Measurements from ENCODE around the gene BAG3.

BAG3 gene

DNA sequence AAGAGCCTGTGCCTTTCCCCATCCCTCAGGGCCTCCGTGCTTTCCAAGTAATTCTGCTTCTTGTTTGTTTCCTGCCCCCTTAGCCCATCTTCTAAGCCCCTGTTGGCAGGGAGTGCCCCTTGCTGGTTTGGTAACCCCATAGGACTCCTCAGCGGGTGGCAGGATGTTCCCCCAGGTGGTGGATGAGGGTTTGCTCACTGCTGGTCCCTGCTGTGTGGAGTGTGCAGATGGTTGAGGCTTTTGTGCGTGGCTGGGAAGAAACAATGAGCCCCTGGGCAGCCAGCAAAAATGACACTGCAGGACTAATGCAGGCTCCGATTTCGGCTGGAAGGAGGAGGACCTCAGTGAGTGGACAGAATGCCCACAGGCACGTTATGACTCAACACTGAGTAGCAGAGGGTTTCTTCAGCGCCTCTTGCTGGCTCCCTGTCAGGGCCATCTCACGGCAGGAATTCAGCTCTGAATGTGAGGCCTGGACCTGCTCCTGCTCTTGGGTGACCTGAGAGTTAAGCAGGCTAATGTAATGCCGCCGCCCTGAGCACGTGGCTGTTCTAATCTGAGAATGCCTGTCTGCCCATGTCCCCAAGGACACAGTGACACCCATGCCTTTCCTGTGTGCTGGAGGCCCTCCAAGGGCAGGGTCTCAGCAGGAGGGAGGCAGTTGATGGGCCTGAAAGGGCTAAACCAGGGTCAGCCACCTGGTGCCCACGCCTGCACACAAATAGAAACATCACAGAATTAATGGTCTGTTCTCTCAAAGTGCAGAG is 16.6 kb downstream of the BAG3 start:
- no peak for TF ChIP-seq ZNF274 (IDR thresholded peaks at IDR 0.05; ENCODE audit: low read depth, low read length)
- H3K4me3 ChIP-seq (ENCODE audit: low read length) = no peak overlapping the region

DNA sequence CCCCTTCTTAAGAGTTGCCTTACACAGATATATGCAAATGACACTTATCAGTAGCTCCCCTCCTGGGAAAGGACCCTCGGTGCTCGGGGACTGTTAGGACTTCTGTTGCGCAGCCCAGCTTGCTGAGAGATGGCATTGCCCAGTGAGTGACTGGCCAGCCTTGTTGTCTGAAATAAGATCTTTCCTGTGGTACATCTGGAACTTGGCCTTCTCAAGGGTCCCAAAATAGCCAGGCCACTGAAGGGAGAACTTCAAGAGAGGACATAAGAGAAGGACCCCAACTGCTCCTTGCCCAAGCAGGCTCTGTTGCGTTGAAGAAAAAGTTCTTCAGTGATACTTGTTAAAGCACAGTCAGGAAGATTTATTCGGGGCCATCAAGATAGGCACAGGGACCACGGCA is 17.3 kb downstream of the BAG3 start:
- TF ChIP-seq ZNF274 (IDR thresholded peaks at IDR 0.05; ENCODE audit: low read depth, low read length) = no peak
- H3K4me3 ChIP-seq (ENCODE audit: low read length) = no peak overlapping the region

DNA sequence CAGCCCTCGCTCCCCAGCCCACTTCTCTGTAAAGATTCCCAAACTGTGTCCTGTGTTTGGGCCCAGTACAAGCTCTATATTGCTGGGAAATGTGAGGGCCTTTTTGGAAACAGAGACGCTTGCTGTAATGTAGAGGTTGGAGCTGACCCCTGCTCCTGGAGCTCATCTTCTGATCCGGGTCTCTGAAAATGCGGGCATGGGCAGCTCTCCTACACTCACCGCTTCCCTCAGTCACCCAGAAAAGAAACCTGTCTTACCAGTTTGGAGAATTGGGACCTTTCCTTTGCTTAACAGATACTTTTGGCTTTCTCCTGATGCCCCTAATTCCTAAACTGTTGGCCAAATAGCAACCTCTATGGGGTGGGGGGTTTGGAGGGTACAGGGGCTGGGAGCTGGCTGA is 18.2 kb downstream of the BAG3 start:
- H3K4me3 ChIP-seq (ENCODE audit: low read length) = no peak overlapping the region
- TF ChIP-seq ZNF274 (IDR thresholded peaks at IDR 0.05; ENCODE audit: low read depth, low read length) = no peak

DNA sequence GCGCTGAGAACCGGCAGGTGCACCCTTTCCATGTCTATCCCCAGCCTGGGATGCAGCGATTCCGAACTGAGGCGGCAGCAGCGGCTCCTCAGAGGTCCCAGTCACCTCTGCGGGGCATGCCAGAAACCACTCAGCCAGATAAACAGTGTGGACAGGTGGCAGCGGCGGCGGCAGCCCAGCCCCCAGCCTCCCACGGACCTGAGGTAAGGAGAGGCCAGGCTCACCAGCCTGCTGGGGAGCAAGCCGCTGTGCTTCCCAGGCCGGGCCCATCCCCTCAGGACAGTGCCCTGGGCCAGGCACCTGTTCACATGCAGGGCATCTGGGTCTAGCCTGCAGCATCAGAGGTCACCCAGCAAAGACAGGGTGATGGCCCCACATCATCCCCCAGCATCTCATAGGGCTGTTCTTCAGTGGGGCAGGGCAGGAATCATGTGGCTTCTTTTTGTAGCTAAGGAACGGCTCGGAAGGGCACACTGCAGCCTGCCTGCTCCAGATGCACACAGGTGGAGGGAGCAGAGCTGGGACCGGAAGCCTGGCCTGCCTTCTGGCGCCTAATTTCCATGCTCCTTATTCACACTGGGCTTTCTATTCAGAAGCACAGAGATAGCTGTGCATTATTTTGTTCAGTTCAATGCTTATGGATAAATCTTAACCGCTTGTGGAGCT is 18.9 kb downstream of the BAG3 start:
- H3K4me3 ChIP-seq (ENCODE audit: low read length) = no peak overlapping the region
- TF ChIP-seq ZNF274 (IDR thresholded peaks at IDR 0.05; ENCODE audit: low read depth, low read length) = no peak

DNA sequence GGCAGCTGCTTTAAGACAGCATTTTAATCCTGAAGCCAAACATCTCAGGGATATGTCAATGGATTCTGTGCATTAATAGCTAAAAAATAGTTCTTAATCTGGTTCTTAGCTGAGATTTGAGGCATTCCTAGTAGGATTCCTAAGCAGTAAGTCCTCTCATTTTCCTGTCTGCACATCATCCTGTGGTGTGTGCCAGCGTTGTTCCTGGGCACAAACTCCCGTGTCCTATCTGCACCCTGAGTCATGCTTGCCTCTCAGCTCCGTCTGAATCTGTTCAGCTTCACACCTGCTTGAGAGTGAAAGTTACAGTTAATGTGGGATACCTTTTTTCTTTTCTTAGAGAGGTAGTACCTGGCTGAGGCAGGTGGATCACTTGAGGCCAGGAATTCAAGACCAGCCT is 19.5 kb downstream of the BAG3 start:
- TF ChIP-seq ZNF274 (IDR thresholded peaks at IDR 0.05; ENCODE audit: low read depth, low read length) = no peak
- no peak overlapping the region for H3K4me3 ChIP-seq (ENCODE audit: low read length)

DNA sequence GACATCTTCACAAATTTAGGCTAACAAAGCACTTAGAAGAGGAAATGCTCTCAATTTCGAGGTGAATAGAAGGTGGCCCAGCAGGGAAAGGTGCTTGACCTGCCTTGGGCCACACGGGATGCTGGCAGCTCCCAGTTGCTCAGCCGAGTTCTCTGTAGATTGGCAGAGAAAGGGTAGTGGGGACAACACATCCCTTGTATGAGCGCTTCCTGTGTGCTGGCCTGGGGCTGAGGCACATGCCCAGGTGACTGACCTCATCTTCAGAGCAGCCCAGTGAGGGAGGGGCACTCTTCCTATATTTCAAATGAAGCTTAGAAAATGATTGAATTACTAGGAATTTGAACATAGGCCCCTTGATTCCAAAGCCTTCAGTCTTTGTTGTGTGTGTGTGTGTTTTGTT is 20.2 kb downstream of the BAG3 start:
- TF ChIP-seq ZNF274 (IDR thresholded peaks at IDR 0.05; ENCODE audit: low read depth, low read length) = no peak
- H3K4me3 ChIP-seq (ENCODE audit: low read length) = no peak overlapping the region

DNA sequence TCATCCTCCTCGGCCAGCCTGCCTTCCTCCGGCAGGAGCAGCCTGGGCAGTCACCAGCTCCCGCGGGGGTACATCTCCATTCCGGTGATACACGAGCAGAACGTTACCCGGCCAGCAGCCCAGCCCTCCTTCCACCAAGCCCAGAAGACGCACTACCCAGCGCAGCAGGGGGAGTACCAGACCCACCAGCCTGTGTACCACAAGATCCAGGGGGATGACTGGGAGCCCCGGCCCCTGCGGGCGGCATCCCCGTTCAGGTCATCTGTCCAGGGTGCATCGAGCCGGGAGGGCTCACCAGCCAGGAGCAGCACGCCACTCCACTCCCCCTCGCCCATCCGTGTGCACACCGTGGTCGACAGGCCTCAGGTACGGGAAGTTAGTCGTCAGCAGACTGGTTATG is 21.1 kb downstream of the BAG3 start:
- no peak overlapping the region for H3K4me3 ChIP-seq (ENCODE audit: low read length)
- TF ChIP-seq ZNF274 (IDR thresholded peaks at IDR 0.05; ENCODE audit: low read depth, low read length) = no peak

DNA sequence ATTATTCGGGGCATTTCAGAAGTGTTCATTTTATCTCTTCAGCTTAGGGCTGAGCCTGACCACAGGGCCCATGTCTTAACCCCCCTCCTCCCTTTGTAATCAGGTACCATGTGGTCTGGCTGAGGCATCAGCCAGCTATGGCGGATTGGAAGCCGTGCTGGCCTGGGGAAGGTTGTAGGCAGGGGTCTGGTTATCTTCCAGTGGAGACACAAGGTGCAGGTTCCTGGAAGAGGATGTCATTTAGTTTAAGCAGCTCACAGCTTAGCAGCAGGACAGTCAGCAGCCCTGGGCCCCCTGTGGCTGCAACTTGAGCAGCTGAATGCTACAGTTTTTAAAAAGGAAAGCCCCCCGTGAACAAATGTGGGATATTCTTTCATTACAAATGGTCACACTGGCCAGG is 22.1 kb downstream of the BAG3 start:
- no peak for TF ChIP-seq ZNF274 (IDR thresholded peaks at IDR 0.05; ENCODE audit: low read depth, low read length)
- no peak overlapping the region for H3K4me3 ChIP-seq (ENCODE audit: low read length)

DNA sequence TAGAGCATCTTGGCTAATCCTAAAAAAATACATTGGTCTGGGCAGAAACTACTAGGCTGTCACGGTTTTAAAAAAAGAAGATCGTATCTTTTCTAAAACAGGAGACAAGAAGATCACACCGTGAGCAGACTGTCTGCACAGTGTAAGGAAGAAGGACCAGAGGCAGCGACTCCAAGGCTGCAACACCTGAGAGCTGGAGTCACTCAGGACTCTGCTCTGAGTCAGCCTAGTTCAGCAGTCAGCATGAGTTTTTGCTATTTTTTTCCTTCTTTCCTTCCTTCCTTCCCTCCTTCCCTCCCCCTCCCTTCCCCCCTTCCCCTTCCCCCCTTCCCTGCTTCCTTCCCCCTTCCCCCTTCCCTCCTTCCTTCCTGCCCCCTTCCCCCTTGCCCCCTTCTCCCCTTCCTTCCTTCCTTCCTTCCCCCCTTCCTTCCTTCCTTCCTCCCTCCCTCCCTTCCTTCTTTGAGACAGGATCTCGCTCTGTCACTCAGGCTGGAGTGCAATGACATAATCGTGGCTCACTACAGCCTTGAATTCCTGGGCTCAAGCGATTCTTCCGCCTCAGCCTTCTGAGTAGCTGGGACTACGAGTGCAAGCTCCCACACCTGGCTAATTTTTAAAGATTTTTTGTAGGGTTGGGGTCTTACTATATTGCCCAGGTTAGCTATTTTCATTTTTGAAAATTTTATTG is 24.4 kb downstream of the BAG3 start:
- H3K4me3 ChIP-seq (ENCODE audit: low read length) = no peak overlapping the region
- no peak for TF ChIP-seq ZNF274 (IDR thresholded peaks at IDR 0.05; ENCODE audit: low read depth, low read length)

DNA sequence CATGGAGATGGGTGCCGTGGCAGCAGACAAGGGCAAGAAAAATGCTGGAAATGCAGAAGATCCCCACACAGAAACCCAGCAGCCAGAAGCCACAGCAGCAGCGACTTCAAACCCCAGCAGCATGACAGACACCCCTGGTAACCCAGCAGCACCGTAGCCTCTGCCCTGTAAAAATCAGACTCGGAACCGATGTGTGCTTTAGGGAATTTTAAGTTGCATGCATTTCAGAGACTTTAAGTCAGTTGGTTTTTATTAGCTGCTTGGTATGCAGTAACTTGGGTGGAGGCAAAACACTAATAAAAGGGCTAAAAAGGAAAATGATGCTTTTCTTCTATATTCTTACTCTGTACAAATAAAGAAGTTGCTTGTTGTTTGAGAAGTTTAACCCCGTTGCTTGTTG is 25.9 kb downstream of the BAG3 start:
- no peak overlapping the region for H3K4me3 ChIP-seq (ENCODE audit: low read length)
- TF ChIP-seq ZNF274 (IDR thresholded peaks at IDR 0.05; ENCODE audit: low read depth, low read length) = no peak

DNA sequence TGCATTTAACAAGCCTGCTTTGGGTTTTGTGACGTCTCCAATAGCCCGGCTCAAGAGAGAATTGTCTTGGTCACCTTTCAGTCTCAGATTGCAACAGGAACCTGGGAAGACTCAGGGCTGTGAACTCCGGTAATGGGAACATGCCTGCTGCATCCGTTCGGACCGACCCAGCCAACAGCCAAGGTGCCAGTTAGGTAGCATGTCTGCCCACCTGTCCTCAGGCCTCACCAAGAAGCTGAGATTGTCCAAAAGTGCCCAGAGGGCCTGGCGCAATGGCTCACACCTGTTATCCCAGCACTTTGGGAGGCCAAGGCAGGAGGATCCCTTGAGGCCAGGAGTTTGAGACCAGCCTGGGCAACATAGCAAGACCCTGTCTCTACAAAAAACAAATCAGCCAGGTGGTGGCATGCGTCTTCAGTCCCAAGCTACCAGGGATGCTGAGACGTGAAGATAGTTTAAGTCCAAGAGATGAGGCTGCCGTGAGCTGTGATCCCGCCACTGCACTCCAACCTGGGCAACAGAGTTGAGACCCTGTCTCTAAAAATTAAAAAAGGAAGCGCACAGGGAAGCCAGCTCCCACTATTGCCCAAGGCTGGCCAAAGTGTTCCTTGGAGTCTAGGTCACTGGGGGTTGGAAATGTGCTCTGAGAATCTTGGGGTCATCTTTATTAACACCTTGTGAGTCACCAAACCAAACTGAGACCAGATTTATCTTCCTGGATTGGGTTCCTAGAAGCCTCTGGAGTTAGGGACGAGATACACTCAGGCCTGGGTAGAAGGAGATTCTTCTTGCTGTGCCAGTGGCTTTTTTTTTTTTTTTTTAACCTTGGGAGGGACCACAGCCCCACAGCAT is 26.9 kb downstream of the BAG3 start:
- no peak for TF ChIP-seq ZNF274 (IDR thresholded peaks at IDR 0.05; ENCODE audit: low read depth, low read length)
- no peak overlapping the region for H3K4me3 ChIP-seq (ENCODE audit: low read length)

DNA sequence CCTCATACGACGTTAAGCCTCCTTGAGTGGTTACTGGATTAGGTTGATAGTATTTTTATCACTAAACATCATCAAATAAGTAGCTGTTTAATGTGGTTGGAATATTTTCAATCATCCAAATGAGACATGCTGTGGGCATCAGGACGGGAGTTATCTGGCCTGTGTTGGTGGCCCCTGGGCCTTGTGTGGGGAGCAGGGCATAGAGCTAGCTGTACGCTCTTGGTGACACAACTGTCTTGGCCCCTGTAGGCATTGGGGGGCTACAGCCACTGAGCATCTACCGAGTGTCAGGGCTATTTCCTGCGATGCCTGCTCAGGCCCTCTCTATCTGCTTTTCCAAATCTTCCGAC is 28.3 kb downstream of the BAG3 start:
- no peak overlapping the region for H3K4me3 ChIP-seq (ENCODE audit: low read length)
- TF ChIP-seq ZNF274 (IDR thresholded peaks at IDR 0.05; ENCODE audit: low read depth, low read length) = no peak

DNA sequence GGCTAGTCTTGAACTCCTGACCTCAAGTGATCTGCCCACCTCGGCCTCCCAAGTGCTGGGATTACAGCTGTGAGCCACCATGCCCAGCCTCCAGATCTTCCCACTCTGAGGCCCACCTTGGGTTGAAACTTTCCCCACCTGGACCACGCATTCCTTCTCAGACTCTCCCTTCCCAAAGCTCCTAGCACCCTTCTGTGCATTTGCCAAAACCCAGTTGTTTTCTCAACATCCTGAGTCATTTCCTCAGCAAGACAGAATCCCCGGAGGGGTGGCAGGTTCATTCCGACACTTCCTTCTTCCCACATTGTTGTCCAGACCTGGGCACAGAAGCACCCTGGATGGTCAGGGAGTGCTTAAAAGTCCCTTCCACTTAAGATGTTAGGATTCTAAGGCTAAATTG is 28.9 kb downstream of the BAG3 start:
- H3K4me3 ChIP-seq (ENCODE audit: low read length) = no peak overlapping the region
- TF ChIP-seq ZNF274 (IDR thresholded peaks at IDR 0.05; ENCODE audit: low read depth, low read length) = no peak

DNA sequence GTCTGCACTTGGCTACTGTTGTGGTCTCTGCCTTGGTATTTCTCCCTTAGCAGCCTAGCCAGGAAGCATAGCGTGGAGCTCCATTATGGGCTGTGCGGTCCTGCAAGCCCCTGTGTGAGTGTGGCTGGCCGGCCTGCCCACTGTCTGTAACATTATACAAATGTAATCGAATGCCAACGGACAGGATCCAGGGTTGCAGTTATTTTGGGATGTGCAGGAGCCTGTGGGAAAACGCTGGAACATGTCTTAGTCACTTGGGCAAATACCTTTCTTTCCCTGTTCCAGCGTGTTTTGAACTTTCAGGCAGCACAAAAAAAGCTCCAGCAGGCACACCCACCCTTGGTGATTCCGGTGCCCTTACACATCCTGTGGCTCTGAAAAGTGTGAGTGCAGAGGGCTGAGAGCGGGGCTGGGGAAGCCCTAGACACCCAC is 29.5 kb downstream of the BAG3 start:
- no peak overlapping the region for H3K4me3 ChIP-seq (ENCODE audit: low read length)
- TF ChIP-seq ZNF274 (IDR thresholded peaks at IDR 0.05; ENCODE audit: low read depth, low read length) = no peak
